GM12892 (cell line): ENCODE results near the gene NOSTRIN.

Experiments
- DNase-seq: peaks from one replicate; pipeline ENCODE4 v3.0.0; 2011; ENCODE audit not compliant: insufficient read length
- FAIRE-seq: peaks from 2 replicates; lab custom pipeline; 2011; peaks lifted over from hg19 to GRCh38; lab: Jason Lieb, UNC
- POLR2A ChIP-seq: IDR thresholded peaks from 2 replicates; pipeline ENCODE4 v1.6.1; 2011; ENCODE audit warnings: low read depth, low read length, control low read depth
- POLR2AphosphoS5 ChIP-seq: IDR thresholded peaks from 2 replicates; pipeline ENCODE4 v1.6.1; 2011; ENCODE audit warnings: low read depth, low read length, control low read depth
- TAF1 ChIP-seq: IDR thresholded peaks from 2 replicates; pipeline ENCODE4 v1.6.1; 2011; ENCODE audit warnings: low read depth, mild to moderate bottlenecking, control low read depth, low read length, borderline replicate concordance

The NOSTRIN gene

DNA sequence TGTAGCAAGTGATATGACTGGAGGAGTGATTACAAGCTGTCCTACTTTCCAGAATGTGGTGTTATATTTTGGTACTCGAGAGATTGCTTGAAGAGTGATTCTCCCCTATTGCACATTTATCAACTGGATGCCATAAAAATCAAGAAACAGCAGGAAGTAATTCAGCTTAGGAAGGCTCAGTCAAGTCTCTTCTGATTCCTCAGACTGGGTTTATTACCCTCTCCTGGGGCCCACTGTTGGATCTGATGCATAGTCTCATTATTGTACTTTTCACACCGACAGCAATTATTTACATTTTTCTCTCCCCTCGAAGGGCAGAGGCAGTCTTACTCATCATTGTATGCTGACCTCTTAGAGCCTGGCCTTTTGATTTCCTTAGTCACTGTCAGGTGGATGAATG, 9.3 kb downstream of the NOSTRIN start:
- DNase-seq, result no peak
- no peak for FAIRE-seq
- TF ChIP-seq POLR2A (no peak), TAF1 (no peak), POLR2AphosphoS5 (no peak)

DNA sequence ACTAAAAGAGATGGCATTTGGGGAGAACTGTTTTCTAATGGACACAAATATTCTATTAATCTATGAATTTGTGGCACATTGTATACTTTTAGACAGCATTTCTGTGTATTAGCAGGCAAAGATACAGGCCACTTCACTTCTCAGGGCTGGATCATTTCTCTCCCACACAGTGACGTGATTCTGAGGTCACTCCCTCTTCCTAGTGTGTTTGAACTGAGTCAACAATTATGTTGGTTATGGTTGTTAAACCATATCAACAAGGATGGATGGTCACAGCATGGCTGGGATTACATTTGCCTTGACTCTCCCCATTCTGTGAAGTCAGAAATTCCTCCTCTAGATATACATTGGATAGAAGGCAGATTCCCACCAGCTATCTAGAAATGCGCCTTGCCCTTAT, 11.6 kb downstream of the NOSTRIN start:
- DNase-seq (no peak), FAIRE-seq (no peak)
- no peak for TF ChIP-seq POLR2A
- TF ChIP-seq TAF1, result no peak
- TF ChIP-seq POLR2AphosphoS5, result no peak

DNA sequence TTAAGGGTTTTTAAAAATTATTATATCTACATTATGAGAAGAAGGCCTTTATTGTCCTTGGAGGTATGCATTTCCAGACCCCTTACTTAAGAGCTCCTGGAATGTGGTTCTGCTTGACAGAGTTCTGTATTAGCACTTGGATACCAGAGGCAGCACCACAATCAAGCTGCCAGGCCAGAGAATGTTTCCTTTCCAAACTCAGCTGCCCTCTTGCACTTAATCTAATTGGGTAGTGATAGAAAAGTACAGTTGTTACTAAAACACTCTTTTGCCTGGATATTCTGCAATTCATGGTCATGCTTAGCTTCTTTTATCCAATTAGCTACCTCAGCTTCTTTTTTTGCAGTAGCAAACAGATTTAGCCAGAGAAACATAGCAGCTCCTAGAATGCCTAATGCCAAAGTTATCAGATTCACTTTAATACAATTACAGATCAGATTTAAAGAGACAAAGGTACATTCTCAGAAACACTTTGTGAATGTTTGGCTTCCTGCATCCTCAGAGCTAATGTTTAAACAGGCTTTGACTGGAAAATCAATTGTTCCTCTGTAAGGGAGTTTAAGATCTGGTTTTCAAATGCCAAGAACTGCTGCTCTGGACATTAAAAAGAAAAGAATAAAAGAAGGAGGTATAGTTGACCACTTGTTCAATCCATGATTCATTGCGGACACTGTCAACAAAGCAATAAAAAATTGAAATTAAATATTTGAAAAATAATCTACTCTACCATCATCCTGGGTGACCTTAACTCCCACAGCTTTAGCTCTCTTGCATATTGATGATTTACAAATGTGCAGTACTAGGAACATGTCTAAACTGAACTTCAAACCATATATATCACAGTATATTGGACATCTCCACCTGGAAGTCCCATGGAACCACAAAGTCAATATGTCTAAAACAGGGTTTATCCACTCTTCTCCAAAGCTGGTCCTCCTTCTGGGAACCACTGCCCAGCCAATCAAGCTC, 12.8 kb downstream of the NOSTRIN start:
- no peak for DNase-seq
- no peak for FAIRE-seq
- TF ChIP-seq POLR2A (no peak), TAF1 (no peak), POLR2AphosphoS5 (no peak)

- TF ChIP-seq TAF1 (no peak), POLR2A (no peak), POLR2AphosphoS5 (no peak)
- DNase-seq (no peak), FAIRE-seq (no peak)
Measured at GRCh38 chr2:168816369-168816768, 13.9 kb downstream of the NOSTRIN start.

- FAIRE-seq (no peak), DNase-seq (no peak)
- TF ChIP-seq TAF1, result no peak
- no peak for TF ChIP-seq POLR2AphosphoS5
- no peak for TF ChIP-seq POLR2A
Measured at GRCh38 chr2:168819050-168819715, 16.7 kb downstream of the NOSTRIN start.

DNA sequence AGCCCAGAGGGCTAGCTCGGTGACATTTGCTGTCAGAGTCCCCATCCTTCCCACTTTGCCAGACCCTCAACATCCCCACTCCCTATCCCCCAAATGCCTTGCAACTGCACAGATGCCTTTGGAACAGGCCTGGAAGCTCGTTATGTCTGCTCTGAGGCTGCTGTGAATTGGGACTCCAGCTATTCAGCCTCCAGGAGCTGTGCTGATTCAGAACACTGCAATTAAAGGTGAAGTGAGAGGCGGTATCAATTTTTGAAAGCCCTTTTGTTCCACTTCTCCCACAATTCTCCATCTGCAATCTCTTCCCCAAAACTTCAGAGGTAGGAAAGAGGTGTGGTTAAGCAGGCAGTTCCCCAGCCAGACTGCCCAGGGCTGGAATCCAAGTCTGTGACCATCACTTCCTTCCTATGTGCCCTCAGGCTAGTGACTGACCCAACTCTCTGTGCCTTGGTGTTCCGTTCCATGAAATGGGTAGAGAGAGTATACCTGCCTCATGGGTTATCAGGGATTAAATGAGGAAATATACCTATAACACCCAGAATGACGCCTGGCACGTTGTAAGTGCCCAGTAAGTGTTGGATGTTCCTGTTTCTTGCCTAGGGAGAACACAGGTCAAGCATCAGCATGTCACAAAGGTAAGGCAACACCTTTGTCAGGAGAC, 17.5 kb downstream of the NOSTRIN start:
- TF ChIP-seq TAF1 (no peak), POLR2AphosphoS5 (no peak), POLR2A (no peak)
- DNase-seq, result no peak
- FAIRE-seq, result no peak

GRCh38 chr2:168821577-168821976, 19.1 kb downstream of the NOSTRIN start:
- DNase-seq (no peak), FAIRE-seq (no peak)
- TF ChIP-seq POLR2A (no peak), TAF1 (no peak), POLR2AphosphoS5 (no peak)

GRCh38 chr2:168821992-168822391, 19.6 kb downstream of the NOSTRIN start:
- no peak for DNase-seq
- FAIRE-seq, result no peak
- TF ChIP-seq POLR2A (no peak), POLR2AphosphoS5 (no peak), TAF1 (no peak)

GRCh38 chr2:168825126-168825525, 22.7 kb downstream of the NOSTRIN start:
- FAIRE-seq (no peak), DNase-seq (no peak)
- no peak for TF ChIP-seq TAF1
- TF ChIP-seq POLR2AphosphoS5, result no peak
- no peak for TF ChIP-seq POLR2A

DNA sequence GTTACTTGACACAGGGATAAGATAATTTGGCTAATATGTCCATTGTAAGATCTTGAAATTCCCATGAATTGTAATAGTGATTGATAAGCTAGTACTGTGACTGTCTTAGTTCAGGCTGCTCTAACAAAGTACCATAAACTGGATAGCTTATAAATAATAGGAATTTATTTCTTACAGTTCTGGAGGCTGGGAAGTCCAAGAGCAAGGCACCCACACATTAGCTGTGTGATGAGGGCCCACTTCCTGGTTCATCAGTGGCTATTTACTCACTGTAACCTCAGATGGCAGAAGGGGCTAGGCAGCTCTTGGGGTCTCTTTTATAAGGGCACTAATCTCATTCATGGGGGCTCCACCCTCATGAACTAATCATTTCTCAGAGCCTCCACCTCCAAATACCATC, 28.5 kb downstream of the NOSTRIN start:
- TF ChIP-seq POLR2AphosphoS5 (no peak), TAF1 (no peak), POLR2A (no peak)
- FAIRE-seq (no peak), DNase-seq (no peak)

DNA sequence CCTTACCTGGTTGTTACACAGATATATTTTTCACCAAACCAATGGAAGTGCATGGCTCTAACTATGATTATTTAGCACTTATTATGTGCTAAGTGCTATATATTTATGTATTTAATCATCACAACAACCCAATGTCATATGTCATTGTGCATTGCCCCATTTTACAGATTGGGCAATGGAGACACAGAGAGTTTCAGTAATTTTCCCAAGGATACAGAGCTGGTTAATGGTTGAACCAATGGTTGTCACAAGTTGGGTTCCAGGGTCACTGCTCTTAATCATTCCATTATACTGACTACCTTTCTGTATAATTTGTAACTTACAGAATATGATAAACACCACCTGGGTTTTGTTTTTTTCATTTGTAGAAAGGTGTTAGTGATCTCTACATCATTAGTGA, 29.2 kb downstream of the NOSTRIN start:
- no peak for TF ChIP-seq POLR2AphosphoS5
- DNase-seq (no peak), FAIRE-seq (no peak)
